HUES48 (cell line): ENCODE measurements around the gene RIN1.
A peak's percentile ranks its signal among the peaks of the same experiment; 100 is the strongest.

Source experiments
- H3K27ac ChIP-seq: one replicate; pipeline ENCODE4 v1.7.0; 2013; ENCODE audit warnings: low read depth, low read length, inconsistent platforms
- H3K27me3 ChIP-seq: 2 replicates; pipeline ENCODE4 v1.6.1; 2013; ENCODE audit warnings: mild to moderate bottlenecking, low read length; ENCODE audit not compliant: control insufficient read depth, insufficient read depth
- H3K36me3 ChIP-seq: 2 replicates; pipeline ENCODE4 v1.6.1; 2013; ENCODE audit warnings: low read length; ENCODE audit not compliant: control insufficient read depth, insufficient read depth
- H3K4me1 ChIP-seq: 2 replicates; pipeline ENCODE4 v1.6.1; 2013; ENCODE audit warnings: mild to moderate bottlenecking, low read length; ENCODE audit not compliant: control insufficient read depth, insufficient read depth
- H3K4me3 ChIP-seq: 2 replicates; pipeline ENCODE4 v1.5.1; 2013; ENCODE audit warnings: mild to moderate bottlenecking, low read depth, low read length
- H3K9ac ChIP-seq: 2 replicates; pipeline ENCODE4 v1.6.1; 2013; ENCODE audit warnings: mild to moderate bottlenecking, low read depth, low read length, moderate library complexity
- H3K9me3 ChIP-seq: 2 replicates; pipeline ENCODE4 v1.6.1; 2013; ENCODE audit warnings: low read length; ENCODE audit not compliant: control insufficient read depth, insufficient read depth

RIN1 gene

DNA sequence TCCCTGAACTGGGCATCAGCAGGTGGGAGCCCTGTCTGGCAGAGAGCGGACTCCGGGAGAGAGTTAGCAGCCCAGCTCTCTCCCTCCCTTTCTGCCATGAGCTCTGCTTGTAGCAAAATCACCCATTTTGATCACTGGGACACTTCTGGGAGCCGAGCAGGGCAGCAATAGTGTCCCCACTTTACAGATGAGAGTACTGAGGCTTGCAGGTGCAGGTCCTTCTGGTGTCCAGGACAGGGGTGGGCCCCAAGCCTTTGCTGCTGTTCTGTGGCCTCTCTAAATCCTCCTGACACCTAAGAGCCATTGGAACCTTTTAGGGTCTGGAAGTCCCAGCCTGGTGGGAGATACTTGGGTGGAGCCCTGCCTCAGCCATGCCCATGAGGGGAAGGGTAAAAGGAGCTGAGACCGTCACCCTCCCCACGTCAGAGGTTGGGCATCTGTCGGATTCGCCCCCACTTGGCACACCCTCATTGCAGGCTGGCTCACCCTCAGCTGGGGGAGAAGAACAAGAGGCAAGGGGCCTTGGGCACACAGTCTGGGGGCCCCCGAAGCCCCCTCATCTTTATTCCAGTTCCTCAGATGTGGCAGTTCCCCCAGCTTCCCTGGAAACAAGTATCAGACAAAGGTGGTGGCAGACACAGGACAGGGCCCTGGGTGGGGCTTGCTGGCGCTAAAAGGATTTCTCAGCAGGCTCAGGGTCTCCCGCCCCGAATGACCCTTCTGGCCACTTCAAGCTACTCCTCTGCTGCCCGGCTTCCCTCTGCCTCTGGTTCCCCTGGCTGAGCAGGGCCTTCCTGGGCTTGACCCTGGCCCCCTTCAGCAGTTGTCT, 4.5 kb downstream of the RIN1 start:
- no peak overlapping the region for H3K27ac ChIP-seq
- no peak overlapping the region for H3K4me3 ChIP-seq
- H3K27me3 ChIP-seq = peaks cover 7% of the 10 kb centered on the region; the same call in 1 of the 2 replicates
- no peaks in the 10 kb centered on the region for H3K36me3 ChIP-seq
- H3K9me3 ChIP-seq = no peaks in the 10 kb centered on the region
- H3K4me1 ChIP-seq = peaks cover 19% of the 10 kb centered on the region
- H3K9ac ChIP-seq = no peak overlapping the region

DNA sequence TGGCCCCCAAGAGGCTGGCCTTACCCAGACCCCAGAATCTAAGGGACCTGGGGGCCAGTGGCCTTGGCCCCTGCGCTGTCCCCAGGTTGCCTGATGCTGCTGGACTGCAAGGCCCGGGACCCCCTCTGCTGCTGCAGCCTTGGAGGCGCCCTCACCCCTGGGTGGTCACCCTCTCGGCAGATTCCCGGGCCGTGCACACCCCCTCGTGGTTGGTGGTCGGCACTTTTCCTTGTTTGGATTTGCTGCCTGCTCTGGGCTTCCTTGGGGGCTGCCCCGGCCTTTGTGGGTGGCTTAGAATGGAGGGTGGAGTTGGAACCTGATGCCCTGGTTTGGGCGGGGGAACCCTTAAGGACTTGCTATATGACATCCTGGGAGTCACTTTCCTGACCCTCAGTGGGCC, 5.3 kb downstream of the RIN1 start:
- H3K36me3 ChIP-seq = no peaks in the 10 kb centered on the region
- no peaks in the 10 kb centered on the region for H3K9me3 ChIP-seq
- no peak overlapping the region for H3K9ac ChIP-seq
- H3K4me1 ChIP-seq = peaks cover 12% of the 10 kb centered on the region
- no peak overlapping the region for H3K4me3 ChIP-seq
- peaks cover 7% of the 10 kb centered on the region; the same call in 1 of the 2 replicates for H3K27me3 ChIP-seq
- H3K27ac ChIP-seq = no peak overlapping the region

DNA sequence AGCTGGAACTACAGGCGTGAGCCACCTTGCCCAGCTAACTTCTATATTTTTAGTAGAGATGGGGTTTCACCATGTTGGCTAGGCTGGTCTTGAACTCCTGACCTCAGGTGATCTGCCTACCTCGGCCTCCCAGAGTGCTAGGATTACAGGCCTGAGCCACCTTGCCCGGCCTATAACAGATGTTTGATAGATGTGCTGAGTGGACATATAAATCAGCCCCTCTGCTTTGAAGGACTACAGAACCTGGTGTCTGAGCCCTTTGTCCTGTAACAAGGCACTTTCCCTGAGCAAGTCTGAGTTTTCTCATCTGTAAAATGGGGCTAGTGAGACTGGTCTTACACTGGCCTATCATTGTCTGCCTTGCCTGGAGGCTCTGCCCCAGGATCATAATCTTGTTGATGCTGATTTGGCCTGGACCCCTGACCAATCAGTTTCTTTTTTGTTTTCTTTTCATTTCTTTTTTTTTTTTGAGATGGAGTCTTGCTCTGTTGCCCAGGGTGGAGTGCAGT, 7.0 kb downstream of the RIN1 start:
- Histone ChIP-seq H3K9ac (no peak overlapping the region), H3K27ac (no peak overlapping the region), H3K4me3 (no peak overlapping the region), H3K9me3 (no peaks in the 10 kb centered on the region), H3K4me1 (peaks cover 11% of the 10 kb centered on the region), H3K27me3 (peaks cover 7% of the 10 kb centered on the region; the same call in 1 of the 2 replicates), H3K36me3 (no peaks in the 10 kb centered on the region)

DNA sequence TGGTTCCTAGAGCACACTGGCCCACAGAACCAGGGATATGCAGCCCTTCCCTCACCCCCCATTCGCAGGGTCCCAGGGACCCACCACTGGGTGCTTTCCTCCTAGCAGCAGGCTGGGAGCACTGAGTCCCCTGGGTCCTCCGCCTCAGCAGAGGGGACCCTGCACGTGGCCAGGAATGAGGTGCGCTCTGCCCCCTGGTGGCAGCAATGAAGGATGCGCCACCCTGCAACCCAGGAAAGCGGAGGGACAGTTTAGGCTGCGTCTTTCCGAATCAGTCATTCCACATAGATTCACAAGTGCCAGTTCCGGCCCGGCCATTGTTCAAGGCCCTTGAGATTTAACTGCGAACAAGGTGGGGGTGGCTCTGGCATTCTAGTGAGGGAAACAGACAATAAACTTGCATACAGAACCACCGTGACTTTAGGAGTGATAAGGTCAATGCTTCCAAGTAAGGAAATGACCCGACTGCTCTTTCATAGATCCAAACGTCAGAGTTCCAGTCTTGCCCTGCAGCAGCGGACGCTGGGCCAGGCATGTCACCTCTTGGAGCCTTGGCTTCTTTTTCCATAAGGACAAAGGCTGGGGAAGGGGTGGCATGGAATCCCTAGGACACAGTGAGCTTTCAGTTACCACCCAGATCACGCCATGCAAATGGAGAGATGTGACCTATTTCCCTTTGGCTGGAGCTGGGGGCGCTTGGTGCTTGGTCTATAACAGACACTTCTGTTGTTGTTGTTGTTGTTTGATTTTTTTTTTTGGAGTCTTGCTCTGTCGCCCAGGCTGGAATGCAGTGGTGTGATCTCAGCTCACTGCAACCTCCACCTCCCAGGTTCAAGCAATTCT, 7.7 kb downstream of the RIN1 start:
- Histone ChIP-seq H3K4me3 (peak overlapping the region; percentile 38), H3K4me1 (peaks cover 11% of the 10 kb centered on the region)

DNA sequence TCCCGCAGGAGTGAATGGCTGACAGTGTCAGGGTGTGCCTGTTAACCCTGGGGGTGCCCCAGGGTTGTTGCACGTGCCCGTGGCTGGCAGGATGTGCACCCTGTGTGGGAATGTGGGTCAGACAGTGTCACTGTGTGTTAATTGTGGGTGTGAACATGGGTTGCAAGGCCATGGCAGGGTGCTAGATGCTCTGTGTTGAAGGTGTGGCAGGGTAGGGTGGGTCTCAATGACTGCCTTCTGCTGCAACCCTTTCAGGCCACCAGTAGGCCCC, 8.3 kb downstream of the RIN1 start:
- Histone ChIP-seq H3K4me3 (no peak overlapping the region), H3K9ac (no peak overlapping the region), H3K36me3 (no peaks in the 10 kb centered on the region), H3K27ac (no peak overlapping the region), H3K27me3 (peaks cover 7% of the 10 kb centered on the region; the same call in 1 of the 2 replicates), H3K4me1 (peaks cover 11% of the 10 kb centered on the region), H3K9me3 (no peaks in the 10 kb centered on the region)

More for the DNA sequence above, 7.7 kb downstream of the RIN1 start:
- H3K27ac ChIP-seq = peak overlapping the region; percentile 23
- H3K9me3 ChIP-seq = no peaks in the 10 kb centered on the region
- H3K9ac ChIP-seq = peak overlapping the region; percentile 18; the same call in 1 of the 2 replicates
- no peaks in the 10 kb centered on the region for H3K36me3 ChIP-seq
- H3K27me3 ChIP-seq = peaks cover 7% of the 10 kb centered on the region; the same call in 1 of the 2 replicates

DNA sequence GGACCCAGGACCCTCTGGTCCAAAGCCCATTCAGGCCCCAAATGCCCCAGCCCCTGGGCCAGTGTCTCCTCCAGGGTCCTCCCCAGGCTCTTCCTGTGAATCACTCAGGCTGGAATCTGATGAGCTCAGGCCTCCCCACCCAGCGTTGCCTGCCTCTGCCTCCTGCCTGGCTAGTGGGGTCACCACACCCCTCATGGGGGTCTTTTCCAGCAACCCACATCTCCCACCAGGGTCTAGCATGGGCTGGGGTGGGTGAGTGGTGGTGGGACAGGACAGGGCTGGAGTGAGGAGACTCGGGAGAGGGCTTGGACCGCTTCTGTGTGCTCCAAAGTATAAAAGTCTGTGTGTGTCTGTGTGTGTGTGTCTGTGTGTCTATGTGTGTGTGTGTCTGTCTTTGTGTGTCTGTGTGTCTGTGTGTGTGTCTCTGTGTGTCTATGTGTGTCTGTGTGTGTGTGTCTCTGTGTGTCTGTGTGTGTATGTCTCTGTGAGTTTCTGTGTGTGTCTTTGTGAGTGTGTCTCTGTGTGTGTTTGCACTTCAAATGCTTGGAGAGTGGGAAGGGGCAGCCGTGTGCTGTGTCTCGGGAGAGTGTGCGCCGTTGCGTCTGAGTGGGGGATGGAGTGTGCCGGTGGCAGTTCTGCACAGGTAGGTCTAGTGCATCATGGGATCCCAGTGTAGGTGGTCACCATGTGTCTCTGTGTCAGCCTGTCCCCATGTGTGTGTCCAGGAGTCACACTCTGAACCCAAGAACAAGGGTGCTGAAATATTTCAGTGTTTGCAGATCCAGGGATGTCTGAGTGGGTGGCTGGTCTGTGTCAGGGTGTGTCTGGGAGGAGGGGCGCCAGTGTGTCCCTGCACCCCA, 8.8 kb downstream of the RIN1 start:
- H3K4me3 ChIP-seq = no peak overlapping the region
- H3K27me3 ChIP-seq = peaks cover 7% of the 10 kb centered on the region; the same call in 1 of the 2 replicates
- no peak overlapping the region for H3K27ac ChIP-seq
- no peaks in the 10 kb centered on the region for H3K9me3 ChIP-seq
- no peaks in the 10 kb centered on the region for H3K36me3 ChIP-seq
- peaks cover 11% of the 10 kb centered on the region for H3K4me1 ChIP-seq
- H3K9ac ChIP-seq = no peak overlapping the region

DNA sequence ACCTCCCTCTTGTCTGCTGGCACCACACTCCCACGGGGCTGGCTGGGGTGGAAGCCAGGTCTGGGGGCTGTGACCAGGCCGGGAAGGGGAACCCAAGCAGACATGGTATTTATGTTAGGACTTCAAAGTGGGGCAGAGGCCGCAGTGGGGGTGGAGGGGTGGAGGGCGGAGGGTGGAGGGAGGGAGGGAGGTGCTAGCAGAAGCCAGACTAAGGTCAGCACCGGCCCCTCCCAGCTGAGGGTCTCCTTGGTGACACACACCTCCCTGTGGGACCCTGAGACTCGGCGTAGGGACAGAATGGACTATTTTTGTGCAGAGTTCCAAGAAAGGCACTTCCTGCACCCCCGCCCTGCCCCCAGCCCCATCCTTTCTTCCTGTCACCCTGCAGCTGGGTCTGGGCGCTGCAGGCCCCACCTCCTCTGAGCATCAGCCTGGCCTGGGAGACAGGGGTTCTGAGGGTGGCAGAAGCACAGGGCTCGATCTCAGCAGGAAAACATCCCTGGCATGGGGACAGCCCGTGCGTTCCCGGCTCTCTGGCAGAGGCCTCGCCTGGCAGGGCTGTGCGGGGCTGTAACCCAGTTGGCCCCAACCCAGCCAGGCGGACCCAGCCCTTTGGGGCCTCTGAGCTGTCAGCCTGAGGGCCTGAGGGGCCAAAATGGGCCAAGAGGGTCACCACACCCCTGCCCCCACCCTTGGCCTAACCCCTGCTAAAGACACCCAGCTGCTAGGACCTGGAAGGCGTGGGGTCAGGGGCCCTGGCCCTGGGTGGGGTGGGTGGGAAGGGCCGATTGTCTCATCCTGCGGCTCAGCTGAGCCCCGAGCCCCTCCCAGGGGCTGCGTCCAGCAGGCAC, 9.7 kb downstream of the RIN1 start:
- Histone ChIP-seq H3K4me1 (peaks cover 11% of the 10 kb centered on the region), H3K9me3 (no peaks in the 10 kb centered on the region), H3K27me3 (peaks cover 7% of the 10 kb centered on the region; the same call in 1 of the 2 replicates), H3K27ac (no peak overlapping the region), H3K36me3 (no peaks in the 10 kb centered on the region), H3K9ac (no peak overlapping the region), H3K4me3 (no peak overlapping the region)

DNA sequence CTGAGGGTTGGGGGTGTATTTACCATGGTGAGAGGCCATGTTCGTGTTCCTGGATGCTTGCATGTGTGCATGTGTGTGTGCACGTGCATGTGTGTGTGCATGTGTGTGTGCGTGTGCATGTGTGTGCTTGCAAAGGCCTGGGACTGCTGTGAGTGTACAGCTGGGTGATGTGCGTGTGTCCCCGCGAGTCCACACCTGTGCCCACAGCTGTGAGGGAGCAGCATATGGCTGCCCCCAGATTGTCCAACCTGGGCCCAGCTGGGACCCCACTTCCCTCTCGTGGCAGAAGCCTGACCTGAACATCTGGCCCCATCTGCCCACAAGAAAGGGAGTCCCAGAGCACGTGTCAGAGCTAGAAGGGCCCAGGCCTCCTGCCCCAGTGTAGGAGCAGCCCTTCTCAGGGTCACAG, 11.0 kb downstream of the RIN1 start:
- Histone ChIP-seq H3K27ac (no peak overlapping the region), H3K4me1 (peaks cover 11% of the 10 kb centered on the region), H3K9ac (no peak overlapping the region)

DNA sequence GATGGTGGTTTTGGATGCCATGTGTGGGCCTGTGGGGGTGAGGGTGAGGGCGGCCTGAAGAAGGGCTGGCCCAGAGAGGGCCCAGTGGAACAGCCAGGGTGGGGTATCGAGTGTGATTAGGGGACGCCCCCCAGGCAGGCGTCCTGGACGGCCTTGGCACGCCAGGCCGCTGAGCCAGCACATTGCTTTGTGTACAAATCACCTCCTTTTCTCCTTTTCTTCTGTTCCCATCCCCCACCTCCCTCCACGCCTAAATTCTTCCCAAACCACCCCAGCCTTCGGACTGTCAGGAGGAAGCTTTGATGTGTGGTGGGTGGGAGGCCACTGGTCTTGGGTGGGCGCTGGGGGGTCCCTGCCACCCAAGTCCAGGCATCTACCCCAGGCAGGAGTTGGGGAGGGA, 11.6 kb downstream of the RIN1 start:
- Histone ChIP-seq H3K27ac (no peak overlapping the region), H3K4me3 (no peak overlapping the region), H3K9ac (no peak overlapping the region), H3K36me3 (no peaks in the 10 kb centered on the region), H3K9me3 (no peaks in the 10 kb centered on the region), H3K27me3 (peaks cover 7% of the 10 kb centered on the region; the same call in 1 of the 2 replicates), H3K4me1 (peaks cover 11% of the 10 kb centered on the region)

More for the DNA sequence above, 11.0 kb downstream of the RIN1 start:
- no peaks in the 10 kb centered on the region for H3K9me3 ChIP-seq
- no peaks in the 10 kb centered on the region for H3K36me3 ChIP-seq
- H3K27me3 ChIP-seq = peaks cover 7% of the 10 kb centered on the region; the same call in 1 of the 2 replicates
- H3K4me3 ChIP-seq = no peak overlapping the region

DNA sequence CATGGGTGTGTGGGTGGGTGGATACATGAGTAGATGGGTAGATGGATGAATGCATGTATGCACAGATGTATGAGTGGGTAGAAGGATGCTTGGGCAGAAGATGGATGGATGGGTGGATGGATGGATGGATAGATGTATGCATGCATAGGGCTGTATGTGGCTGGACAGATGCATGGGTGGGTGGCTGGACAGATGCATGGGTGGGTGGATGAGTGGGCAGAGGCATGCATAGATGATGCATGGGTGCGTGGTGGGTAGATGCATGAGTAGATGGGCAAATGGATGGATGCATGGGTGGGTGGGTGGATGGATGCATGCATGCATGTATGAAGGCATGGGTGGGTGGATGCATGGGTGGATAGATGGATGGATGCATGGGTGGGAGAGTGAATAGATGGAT, 12.6 kb downstream of the RIN1 start:
- H3K27ac ChIP-seq = no peak overlapping the region
- no peaks in the 10 kb centered on the region for H3K36me3 ChIP-seq
- H3K4me1 ChIP-seq = peaks cover 9% of the 10 kb centered on the region

More for the DNA sequence above, 12.6 kb downstream of the RIN1 start:
- H3K27me3 ChIP-seq = peaks cover 7% of the 10 kb centered on the region; the same call in 1 of the 2 replicates
- H3K9me3 ChIP-seq = no peaks in the 10 kb centered on the region
- no peak overlapping the region for H3K9ac ChIP-seq
- H3K4me3 ChIP-seq = no peak overlapping the region
